PC-3 (cell line): ENCODE results near the gene PTPRN2.

Experiments used
- EZH2 ChIP-seq: fragments of 300-600 bp; sonication (generic); IDR thresholded peaks from one replicate; pipeline ENCODE4 v1.6.1; 2017; ENCODE audit warnings: antibody characterized with exemption, mild to moderate bottlenecking, low read length; ENCODE audit not compliant: unreplicated experiment
- TF ChIP-seq, protein P1 (sequence below): fragments of 300-600 bp; sonication (generic); conservative IDR thresholded peaks from 2 replicates; pipeline ENCODE4 v1.5.1; 2017; ENCODE audit warnings: antibody characterized with exemption, low read depth, mild to moderate bottlenecking, low read length

GRCh38 chr7:157646551-157646950, 941.1 kb downstream of the PTPRN2 start:
- no peak for TF ChIP-seq EZH2
- TF ChIP-seq, protein P1, sequence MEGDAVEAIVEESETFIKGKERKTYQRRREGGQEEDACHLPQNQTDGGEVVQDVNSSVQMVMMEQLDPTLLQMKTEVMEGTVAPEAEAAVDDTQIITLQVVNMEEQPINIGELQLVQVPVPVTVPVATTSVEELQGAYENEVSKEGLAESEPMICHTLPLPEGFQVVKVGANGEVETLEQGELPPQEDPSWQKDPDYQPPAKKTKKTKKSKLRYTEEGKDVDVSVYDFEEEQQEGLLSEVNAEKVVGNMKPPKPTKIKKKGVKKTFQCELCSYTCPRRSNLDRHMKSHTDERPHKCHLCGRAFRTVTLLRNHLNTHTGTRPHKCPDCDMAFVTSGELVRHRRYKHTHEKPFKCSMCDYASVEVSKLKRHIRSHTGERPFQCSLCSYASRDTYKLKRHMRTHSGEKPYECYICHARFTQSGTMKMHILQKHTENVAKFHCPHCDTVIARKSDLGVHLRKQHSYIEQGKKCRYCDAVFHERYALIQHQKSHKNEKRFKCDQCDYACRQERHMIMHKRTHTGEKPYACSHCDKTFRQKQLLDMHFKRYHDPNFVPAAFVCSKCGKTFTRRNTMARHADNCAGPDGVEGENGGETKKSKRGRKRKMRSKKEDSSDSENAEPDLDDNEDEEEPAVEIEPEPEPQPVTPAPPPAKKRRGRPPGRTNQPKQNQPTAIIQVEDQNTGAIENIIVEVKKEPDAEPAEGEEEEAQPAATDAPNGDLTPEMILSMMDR: no peak
